Cardiac fibroblast (primary cell): ENCODE measurements around the gene VTA1.
"Not testable (repeated sequence)": the region's sequence is repeated elsewhere in the genome, so short reads cannot be mapped to it uniquely, and the experiment has no call there.

Source experiments
- DNase-seq, 2 donors: peaks; one replicate each; pipeline versions ENCODE4 v3.0.0 to v3.0.0-alpha.2; 2010; ENCODE audit warnings: low read depth in 2 of 2
- H3K4me3 ChIP-seq, 2 donors: replicated peaks in 1 of 2; 1 replicate in 1 of 2; 2 replicates in 1 of 2; pipeline ENCODE4 v1.5.1; 2011; ENCODE audit warnings: low read depth in 2 of 2, low read length in 2 of 2, mild to moderate bottlenecking in 2 of 2, moderate library complexity in 1 of 2
- TF ChIP-seq, protein P1 (sequence below): IDR thresholded peaks from one replicate; pipeline ENCODE4 v1.5.1; 2011; ENCODE audit warnings: low read depth, mild to moderate bottlenecking, low read length, inconsistent platforms

VTA1 gene

DNA sequence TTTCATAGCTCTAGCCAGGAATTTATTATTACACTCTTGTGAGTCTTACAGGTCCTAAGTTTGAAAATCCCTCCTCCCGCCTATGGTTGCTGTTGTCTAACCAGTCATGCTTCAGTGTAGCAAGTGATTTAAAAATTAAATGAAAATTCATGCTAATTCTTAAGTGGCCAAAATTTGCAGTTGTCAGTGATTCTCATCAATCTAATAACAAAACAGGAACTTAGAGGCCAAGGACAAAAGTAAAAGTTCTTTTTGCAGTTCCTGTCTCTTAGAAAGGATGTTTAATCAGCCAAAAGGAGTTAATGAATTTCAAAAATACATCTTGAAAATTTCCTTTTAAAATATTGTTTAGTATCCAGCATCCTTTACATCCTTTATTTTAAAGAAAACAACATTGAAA is 36.3 kb downstream of the VTA1 start:
- TF ChIP-seq, protein P1, sequence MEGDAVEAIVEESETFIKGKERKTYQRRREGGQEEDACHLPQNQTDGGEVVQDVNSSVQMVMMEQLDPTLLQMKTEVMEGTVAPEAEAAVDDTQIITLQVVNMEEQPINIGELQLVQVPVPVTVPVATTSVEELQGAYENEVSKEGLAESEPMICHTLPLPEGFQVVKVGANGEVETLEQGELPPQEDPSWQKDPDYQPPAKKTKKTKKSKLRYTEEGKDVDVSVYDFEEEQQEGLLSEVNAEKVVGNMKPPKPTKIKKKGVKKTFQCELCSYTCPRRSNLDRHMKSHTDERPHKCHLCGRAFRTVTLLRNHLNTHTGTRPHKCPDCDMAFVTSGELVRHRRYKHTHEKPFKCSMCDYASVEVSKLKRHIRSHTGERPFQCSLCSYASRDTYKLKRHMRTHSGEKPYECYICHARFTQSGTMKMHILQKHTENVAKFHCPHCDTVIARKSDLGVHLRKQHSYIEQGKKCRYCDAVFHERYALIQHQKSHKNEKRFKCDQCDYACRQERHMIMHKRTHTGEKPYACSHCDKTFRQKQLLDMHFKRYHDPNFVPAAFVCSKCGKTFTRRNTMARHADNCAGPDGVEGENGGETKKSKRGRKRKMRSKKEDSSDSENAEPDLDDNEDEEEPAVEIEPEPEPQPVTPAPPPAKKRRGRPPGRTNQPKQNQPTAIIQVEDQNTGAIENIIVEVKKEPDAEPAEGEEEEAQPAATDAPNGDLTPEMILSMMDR, result no peak
- DNase-seq, result no peak
- H3K4me3 ChIP-seq, result no peak overlapping the region

DNA sequence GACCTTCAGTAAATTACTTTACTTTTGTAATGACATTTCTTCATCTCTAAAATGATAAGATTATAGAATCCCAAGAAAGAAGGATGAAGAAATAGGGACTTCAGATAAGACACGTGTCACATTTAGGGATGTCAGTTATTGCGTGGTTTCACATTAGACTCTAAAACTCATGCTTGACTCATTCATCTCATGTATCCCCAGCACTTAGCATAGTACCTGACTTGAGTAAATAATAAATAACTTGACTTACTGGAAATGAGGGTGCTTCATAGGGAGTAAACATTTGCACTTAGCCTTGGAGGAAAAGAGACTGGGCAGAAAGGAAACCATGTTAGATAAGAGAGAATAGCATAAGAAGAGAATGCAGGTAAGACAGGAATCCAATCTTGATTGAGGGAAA is 37.2 kb downstream of the VTA1 start:
- no peak for DNase-seq
- no peak overlapping the region for H3K4me3 ChIP-seq
- TF ChIP-seq, protein P1, result no peak

DNA sequence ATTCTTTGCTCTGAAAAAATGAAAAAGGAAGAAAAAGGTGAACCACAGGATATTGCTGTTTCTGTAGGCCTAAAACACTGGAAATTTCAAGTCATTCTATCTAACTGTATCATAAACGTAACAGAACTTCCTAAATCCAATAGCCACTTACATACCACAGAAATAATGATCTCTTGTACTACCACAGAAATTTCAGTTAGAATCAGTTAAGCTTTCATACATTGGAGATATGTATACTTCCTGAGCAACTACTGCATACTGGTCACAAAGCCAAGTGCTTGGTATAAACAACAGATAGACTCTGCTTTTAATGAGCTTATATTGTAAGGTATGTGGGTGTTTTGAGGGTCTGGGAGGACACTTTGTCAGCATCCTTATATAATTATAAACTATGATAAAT is 38.6 kb downstream of the VTA1 start:
- TF ChIP-seq, protein P1, result no peak
- no peak for DNase-seq
- H3K4me3 ChIP-seq, result no peak overlapping the region

DNA sequence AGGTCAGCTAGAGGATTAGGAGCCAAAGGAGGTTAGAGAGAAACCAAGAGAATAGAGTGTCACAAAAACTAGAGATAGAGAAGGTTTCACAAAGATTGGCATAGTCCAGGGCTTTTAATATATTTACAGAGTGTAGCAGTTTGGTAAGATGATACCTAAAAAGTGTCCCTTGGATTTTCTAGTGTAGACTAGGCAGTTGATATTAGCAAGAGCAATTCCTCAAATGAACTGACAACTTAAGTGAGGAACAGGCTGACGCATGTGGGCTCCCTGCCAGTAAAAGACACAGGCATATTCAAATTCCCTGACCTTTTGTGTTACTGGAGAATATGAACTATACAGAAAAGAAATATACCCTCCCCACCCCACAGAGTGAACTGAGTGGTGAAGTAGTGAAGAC is 40.1 kb downstream of the VTA1 start:
- TF ChIP-seq, protein P1, result no peak
- H3K4me3 ChIP-seq, result no peak overlapping the region
- peak; percentile 62 to 82 for DNase-seq

DNA sequence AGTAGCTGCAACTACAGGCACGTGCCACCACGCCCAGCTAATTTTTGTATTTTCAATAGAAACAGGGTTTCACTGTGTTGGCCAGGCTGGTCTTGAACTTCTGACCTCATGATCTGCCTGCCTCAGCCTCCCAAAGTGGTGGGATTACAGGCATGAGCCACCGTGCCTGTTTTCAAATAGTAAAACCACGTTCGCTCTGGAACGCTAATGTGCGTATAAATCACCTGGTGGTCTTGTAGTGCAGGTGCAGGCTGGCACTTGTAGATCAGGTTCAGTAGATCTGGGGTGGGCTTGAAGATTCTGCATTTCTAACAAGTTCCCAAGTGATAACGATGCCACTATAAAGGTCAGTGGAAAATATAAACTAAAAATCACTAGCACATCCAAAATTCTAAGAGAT is 41.3 kb downstream of the VTA1 start:
- not testable (repeated sequence) for DNase-seq, H3K4me3 ChIP-seq
- TF ChIP-seq, protein P1, result peak; percentile 33

DNA sequence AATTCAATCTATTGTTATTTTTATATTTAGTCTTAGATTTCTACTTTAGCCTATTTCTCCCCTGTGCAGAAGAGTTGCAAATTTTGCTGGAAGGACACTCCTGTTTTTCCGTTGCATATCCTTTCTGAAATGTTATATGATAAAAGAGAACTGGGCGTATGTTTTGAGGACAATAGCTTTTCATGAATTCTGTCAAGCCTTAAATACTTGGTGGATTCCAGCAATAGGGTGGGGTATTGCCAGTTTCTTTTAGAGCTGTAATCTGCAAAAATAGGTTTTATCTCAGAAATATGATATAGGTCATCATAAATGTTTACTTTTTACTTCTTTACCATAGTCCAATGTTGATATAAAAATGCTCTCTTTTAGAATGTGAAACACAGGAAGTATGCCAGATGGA is 42.0 kb downstream of the VTA1 start:
- peak in 1 of 2 donors; percentile 36 for DNase-seq
- TF ChIP-seq, protein P1, result no peak
- H3K4me3 ChIP-seq, result no peak overlapping the region

DNA sequence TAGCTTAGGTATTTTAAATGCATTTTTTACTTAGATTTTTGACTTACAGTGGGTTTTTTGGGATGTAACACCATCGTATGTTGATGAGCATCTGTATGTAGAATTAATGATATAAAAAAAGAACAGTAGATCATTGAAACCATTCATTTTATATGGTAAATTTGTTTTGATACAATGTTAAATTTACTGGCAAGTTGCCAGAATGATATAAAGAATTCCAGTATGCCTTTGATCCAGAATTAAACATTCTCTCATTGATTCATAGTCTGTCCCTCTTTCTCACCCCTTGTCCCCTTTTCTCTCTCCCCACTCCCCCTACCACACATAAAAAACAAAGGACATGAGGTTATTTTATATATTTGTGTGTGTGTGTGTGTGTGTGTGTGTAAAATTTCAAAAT is 45.3 kb downstream of the VTA1 start:
- TF ChIP-seq, protein P1, result no peak
- no peak overlapping the region for H3K4me3 ChIP-seq
- no peak for DNase-seq
